Measurements from ENCODE around the gene TDRD9.
A peak's percentile ranks its signal among the peaks of the same experiment; 100 is the strongest.

Gene TDRD9

GRCh38 chr14:104081261-104081835 is 153.1 kb downstream of the TDRD9 start:
- DNase-seq: no peak

GRCh38 chr14:104081951-104082464 is 153.8 kb downstream of the TDRD9 start:
- no peak for DNase-seq

DNA sequence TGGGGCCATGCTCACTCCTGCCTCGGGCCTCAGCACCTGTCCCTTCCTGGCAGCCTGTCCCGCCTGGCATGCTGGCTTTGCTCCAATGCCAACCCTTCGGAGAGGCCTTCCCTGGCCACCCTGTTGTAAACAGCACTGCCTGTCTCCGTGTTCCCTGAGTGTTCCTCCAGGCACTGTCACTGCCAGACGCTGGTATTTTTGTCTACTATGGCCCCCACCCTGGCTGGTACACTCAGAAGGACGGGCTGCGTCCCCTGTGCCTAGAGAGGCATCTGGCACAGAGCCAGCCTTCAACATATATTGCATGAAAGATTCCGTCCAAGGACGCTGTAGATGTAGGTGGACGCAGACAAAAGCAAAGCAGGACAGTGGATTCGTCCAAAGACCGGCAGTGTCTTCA is 154.6 kb downstream of the TDRD9 start:
- DNase-seq: no peak

DNA sequence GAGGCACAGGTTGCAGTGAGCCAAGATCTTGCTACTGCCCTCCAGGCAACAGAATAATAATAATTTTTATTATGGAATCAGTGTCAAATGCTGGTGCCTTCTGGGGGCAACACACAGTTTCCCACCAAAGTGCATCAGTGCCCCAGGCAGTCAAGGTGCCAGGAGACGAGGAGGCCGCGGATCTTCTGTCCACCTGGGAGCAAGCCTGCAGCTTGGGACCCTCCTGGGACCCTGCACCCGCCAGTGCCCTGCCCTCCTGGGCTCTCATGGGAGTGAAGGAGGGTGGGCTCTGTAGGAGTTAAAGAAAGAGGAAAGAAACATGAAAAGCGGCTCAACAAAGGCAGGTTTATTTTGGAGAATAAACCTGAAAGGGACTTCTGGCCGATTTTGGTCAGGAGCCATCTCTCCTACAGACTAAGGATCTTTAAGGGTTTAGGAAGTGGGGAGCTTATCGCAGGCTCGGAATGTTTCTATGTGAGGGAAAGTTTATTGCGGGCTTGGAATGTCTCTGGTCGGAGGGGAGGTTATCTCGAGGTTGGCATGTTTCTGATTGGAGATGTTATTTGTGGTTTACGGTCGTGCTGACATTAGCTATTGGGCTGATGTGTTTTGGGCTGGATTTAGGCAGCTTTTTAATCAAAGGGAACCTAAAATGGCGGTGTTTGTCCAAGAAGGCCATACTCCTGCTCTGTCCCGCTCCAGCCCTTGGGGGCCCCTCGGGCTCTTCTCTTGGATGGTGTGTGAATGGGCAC is 156.2 kb downstream of the TDRD9 start:
- DNase-seq: no peak

DNA sequence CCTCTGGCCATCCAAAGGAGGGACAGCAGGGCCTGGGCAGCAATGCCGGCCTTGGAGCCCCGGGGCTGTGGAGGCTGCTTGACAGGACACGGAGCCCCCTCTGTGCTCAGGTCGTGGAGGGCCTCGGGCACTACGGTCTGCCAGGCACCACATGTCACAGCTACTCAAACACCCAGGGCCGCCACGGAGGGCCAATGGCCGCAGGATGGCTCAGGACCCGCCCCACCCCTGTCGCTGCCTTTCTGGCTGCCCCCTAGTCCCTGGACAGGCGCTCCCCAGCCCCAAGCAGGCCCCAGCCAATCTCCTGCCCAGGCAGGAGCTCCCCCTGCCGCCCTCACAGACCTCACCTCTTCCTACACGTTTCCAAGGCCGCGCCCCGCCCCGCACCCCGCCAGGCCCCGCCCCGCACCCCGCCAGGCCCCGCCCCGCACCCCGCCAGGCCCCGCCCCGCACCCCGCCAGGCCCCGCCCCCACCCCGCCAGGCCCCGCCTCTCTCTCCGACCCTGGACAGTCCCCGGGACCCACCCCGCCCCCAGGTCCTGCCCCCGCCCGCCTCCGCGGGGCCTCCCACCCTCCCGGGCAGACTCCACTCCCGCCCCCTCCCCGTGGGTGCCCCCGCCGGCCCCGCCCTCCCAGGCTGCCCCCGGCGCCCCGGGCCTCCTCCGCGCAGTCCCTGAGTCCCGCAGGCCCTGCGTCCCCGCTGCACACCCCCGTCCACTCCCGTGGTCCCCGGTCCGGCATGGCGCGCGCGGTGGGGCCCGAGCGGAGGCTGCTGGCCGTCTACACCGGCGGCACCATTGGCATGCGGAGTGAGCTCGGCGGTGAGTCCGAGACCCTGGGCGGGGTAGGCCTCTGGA is 157.0 kb downstream of the TDRD9 start, which contains the start of gene ASPG:
ASPG (plus strand) TSS at position 669 of the 857 bp plus-strand sequence; CDS start at position 740, 71 bp downstream.
- no peak for DNase-seq

DNA sequence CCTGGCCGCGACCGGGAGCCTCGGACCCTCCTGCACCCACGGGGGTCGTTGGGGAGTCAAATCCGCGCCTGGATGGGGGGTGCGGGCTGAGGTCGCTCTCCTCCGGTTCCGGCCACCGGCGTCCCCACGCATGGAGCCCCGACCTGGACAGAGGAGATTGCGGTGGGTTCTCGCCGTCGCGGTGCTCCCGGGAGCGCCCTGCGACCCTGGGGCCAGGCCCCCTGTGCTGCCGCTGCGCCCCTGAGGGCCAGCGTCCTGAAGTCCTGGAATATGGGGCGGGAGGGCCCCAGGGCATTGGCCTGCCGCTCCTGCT is 157.6 kb downstream of the TDRD9 start:
- DNase-seq: no peak

GRCh38 chr14:104086210-104086660 is 158.0 kb downstream of the TDRD9 start:
- no peak for DNase-seq

- DNase-seq: no peak
These were observed 158.6 kb downstream of the TDRD9 start for GRCh38 chr14:104086661-104087461.

DNA sequence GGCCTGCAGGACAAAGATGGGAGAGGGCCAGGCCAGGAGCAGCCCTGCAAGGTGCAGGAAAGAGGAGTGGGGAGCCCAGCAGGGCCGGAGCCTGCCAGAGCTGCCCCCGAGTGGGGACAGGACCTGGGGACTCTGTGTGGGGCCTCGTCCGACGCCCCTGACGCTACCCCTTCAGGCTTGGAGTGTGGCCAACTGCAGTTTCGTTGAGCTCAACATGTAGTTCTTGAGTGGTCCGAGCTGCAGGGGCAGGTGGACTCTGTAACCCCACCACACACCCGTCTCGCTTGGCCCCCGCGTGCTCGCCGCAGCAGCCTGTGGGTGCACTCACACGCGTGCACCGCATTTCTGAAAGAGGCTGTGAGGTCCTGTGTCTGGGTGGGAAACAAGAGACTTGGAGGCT is 159.2 kb downstream of the TDRD9 start:
- DNase-seq: no peak

- DNase-seq: no peak
These were observed 160.0 kb downstream of the TDRD9 start for GRCh38 chr14:104087981-104088850.

DNA sequence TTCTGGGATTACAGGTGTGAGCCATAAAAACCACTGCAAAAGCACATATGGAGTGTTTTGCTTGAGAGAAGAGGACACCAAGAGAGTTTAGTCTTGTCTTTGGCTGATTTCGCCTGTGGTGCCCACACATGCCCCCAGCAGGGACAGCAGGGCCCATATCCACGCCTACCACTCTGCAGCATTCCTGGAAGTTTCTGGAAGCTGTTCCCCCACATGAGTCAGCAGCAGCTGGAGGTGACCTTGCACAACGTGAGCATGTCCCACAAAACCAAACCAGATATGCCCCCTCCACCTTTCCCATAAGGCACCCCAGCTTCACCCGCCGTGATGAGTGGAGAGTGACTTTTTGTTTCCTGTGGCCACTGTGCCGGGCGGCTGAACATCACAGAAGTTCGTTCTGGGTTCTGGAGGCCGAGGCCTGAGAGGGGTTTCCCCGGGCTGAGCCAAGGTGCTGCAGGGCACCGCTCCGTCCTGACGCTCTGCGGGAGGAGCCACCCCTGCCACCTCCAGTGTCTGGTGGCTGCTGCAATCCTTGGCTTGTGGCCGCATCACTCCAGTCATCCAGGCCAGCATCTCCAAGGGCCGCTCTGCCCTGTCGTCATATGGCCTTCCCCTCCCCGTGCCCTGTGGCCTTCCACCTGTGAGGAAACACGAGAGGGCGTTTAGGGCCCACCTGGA is 162.0 kb downstream of the TDRD9 start:
- no peak for DNase-seq

DNA sequence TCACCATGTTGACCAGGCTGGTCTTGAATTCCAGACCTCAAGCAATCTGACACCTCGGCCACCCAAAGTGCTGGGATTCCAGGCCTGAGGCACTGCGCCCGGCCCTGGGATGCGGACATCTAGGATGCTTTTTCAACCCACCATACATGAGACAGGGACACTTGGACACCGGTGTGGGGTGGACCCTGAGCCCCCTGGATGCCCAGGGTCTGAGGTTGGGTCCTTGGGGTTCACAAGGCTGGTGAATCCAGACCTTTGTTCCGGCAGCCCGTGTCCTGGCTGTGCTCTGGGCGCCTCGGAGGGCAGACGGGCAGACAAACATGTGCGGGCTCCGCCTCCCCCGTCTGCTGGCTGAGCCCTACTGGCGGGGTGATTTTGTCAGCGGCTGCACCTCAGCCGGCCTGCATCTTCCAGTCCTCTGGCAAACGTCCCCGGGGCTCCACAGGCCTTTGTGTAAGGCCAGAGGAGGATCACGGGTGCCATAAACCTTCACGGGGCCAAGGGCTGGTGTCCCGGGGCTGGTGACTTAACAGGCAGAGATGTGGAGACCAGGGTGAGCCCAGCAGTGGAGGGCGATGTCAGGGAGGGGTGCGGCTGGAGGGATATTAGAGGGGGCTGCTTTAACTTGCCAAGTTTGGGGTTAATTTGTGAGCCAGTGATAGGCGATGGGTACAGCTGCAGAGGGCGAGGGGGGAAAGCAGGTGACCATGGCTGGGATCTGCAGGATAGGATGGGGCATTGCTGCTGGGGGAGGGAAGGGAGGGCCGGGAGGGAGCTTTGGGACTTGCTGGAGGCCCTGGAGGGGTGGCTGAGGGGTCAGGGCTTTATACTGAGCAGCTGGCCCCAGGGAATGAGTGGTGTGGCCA is 163.0 kb downstream of the TDRD9 start:
- DNase-seq: no peak

GRCh38 chr14:104091927-104092771 is 163.9 kb downstream of the TDRD9 start:
- no peak for DNase-seq

- no peak for DNase-seq
These were observed 164.7 kb downstream of the TDRD9 start for GRCh38 chr14:104092931-104093365.

- no peak for DNase-seq
These were observed 165.3 kb downstream of the TDRD9 start for GRCh38 chr14:104093366-104094055.

- DNase-seq: no peak
These were observed 165.9 kb downstream of the TDRD9 start for GRCh38 chr14:104094056-104094708.

DNA sequence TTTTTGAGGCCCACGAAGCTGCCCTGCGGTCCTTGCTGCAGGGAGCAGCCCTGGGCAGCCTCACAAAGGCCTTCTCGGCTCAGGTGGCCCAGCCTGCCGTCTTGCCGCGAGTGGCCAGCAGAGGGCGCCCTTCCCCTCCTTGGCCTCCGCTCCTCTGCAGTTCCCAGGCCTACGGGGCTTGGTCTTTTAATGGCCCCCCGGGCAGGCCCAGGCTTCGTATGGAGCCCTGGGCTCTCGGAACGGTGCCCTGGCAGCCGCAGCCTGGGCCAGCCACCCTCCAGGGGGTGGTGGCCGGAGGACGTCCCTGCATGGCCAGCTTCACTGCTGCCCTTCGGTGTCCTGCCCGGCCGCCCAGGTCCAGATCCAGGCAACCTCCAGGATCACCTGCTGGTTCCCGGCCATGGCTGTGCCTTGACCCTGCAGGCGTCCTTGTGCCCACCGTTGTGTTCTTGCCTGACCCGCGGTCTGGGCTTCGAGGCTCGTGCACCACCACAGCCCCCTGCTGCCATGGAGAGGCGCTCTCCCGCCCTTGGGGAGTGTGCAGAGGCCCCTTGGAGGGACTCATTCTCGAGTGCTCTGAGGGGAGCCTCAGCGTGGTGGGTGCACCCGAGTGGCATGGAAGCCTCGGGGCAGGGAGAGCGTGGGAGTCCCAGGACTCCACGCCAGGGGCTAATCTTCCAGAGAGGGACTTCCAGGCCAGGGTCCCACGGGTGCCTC is 166.6 kb downstream of the TDRD9 start:
- peak; percentile 1 for DNase-seq
